HPDE6-E6E7 (cell line): ENCODE results near the gene MED15.
"Not testable (repeated sequence)": the region's sequence is repeated elsewhere in the genome, so short reads cannot be mapped to it uniquely, and the experiment has no call there.

Source experiments
- DNase-seq: peaks from one replicate; pipeline ENCODE4 v3.0.0; 2011; ENCODE audit warnings: missing footprints; ENCODE audit errors: extremely low spot score

Gene MED15

DNA sequence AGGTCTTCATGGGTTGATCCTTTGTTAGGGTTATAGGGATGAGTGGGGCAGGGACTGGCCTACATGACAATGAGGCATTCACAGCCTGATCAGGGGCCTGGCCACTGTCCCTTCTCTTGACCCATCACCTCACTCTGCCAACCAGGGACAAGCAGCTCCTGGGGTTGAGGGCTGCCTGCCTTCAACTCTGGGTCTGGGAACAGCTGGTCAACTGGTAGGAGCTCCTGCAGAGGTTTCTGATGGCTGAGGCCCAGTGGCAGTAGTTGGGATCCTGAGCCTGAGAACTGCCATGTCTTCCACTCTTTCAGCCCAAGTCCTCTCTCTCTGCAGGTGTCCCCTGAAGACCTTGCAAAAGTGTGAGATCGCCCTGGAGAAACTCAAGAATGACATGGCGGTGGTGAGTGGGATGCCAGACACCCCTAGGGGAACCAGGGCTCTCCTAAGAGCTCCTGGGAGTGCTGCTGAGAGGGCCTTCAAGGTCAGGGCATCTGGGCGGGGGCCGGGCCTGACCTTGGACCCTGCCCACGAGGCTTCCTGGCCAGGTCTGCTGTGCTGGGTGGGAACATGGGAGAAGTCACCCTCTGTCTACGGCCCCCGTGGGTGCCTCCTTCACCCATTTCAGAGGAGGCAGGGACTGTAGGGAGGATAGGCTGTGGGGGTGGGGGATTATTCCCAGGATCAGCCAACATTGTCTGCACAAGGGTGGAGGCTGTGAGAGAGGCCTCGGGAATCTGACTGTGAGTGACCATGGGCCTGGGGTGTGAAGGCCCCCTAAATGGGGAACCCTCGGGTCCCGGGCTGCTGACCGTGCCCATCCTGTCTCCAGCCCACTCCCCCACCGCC, 76.8 kb downstream of the MED15 start:
- no peak for DNase-seq

DNA sequence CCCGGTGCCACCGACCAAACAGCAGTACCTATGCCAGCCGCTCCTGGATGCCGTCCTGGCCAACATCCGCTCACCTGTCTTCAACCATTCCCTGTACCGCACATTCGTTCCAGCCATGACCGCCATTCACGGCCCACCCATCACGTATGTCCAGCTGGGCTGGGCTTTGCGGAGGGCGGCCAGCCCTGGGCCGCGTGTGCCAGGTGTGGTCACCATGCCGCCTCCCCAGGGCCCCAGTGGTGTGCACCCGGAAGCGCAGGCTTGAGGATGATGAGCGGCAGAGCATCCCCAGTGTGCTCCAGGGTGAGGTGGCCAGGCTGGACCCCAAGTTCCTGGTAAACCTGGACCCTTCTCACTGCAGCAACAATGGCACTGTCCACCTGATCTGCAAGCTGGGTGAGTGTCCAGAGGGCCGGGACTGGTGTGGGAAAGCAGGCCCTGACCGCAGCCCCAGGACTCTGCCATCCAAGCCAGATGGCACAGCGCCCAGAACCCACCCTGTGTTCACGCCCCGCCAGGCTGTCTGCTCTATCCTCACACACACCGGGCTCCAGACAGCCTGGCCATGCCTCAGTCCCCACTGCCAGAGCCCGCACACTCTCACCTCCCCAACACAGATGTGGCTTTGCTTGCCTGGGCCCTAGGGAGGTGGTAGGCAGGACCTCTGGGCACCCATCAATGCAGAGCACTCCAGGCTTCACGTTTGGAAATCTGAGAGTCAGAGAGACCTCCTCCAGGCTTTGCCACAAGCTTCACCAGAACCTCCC, 77.6 kb downstream of the MED15 start:
- DNase-seq: no peak

DNA sequence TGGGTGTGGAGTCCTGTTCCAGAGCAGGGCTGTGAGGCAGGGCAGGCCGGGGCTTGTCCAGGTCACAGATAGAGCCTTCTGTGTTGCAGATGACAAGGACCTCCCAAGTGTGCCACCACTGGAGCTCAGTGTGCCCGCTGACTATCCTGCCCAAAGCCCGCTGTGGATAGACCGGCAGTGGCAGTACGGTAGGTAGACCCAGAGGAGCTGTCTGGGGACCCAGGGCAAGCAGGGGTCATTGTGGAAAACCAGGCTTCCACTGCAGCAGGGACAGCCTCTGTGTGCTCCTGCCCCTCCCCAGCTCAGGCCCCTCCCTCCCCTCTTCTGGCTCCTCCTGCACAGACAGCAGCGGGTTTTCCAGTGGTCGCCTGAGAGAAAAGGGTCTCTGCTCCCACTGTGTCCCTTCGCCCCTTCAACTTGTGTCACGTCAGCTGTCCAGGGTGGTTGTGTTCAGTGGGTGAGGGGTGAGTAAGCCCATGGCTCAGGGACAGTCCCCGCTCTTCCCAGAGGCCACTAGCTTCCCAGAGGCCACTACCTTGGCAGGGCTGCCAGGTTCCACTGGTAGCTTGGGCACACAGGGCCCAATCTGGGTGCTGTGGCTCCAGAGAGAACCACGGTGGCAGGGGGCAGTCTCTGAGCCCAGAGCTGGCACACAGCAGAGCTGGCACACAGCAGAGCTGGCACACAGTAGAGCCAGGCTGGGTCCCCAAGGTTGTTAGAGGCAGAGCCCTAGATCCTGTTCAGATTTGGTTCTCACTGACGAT, 78.4 kb downstream of the MED15 start:
- DNase-seq: no peak

DNA sequence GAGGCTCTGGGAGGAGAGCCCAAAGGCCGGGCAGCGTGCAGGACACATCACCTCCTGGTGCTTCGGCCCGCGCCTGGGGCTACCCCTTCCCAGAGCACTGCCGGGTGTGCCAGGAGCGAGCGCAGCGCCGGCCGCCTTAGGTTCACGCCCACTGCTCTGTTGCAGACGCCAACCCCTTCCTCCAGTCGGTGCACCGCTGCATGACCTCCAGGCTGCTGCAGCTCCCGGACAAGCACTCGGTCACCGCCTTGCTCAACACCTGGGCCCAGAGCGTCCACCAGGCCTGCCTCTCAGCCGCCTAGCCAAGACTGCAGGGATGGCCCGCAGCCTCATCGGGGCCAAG, 79.0 kb downstream of the MED15 start:
- no peak for DNase-seq

DNA sequence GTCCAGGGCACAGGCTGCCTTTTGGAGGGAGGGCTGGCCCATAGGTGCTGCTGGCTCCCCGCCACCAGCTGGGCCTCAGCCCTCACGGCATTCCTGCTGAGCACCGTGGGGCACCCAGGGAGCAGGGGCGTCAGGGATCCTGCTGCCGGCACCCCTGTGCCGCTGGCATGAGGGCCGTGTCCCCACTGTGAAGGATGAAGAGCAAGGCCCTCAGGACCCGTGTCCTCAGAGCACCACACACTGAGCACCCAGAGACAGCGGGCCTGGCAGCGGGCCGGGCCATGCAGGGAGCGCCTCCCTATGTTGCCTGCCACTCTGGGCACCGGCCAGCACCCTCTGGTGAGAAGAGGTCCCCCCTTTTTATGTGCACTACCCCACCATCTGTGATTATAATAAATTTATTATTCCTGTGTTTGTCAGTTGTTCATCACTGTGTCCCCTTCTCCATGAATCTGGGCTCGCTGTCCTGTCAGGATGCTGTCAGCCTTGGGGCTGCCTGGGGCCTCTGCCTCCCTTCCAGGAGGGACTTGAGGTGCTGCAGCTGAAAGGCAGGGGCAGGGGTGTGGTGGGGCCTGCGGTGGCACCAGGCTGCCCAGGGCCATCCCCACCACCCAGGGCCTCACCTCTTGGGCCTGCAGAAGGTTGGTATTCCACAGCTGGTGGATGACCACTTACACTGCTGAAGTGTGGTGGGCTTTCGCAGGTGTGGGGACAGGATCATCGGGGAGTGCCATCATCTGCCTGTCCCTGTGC, 80.0 kb downstream of the MED15 start:
- DNase-seq: no peak

DNA sequence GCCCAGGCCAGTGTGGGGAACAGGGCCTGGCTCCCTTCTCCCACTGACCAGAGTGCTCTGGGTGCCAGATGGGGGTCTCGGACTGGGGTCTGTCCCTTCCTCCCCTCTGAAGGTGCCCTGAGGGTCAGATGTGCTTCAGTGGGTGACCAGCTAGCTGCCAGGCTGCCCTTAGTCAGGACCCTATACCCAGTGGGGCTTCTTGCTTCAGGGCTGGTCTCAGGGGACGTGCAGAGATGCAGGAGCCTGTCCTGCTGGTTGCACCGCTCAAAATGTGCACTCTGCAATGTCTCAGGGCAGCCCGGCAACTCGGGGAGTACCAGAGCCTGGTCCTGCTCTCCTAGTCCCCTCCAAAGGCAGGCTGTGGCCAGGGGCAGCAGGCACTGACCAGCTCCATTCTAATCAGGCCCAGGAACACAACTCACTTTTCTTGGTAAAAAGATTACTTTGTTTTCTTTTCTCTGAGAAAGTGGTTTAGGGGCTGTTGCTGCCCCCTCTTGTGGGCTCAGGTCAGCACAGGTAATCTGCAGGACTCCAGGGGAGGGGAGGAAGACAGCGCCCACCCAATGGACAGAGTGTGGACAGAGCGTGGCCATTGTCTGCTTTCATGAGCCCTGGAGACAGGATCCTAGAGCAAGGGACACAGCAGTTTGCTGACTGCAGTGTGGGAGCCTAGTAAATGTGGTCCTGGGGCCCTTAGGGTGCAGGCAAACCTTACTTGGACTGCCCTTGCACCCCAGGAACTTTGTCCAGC, 80.9 kb downstream of the MED15 start:
- DNase-seq: no peak

DNA sequence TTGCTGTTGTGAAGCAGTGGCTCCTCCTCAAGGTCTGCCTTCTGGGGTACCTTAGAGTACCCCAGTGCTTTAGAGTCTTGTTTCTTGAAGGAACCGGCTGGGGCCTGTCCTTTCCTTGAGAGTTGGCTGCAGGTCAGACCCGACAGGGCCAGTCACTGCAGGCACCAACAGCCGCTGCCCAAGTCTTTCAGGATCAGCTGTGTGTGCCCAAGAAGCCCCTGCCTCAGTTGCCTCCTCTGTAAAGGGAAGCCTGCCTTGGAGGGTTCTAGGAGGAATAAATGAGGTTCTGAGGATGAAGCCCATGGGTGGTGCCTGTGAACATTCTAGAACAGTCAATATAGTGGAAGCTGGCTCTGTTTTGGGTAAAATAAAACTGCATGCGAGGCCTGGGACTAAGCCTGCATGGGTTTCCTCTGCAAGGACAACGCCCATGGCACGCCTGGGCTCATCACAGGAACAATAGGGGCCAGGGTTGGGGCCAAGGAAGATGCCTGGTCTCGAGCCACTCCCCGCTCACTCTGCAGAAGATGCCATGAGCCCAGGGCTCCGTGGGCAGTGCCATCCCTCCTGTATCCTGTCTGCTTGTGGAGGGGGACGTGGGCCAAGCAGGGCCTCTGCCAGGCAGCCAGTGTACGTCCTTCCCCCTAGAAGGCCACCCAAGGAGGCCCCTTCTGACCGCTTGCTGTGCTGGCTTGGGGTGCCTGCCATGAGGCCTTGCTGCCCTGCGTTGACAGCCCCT, 81.6 kb downstream of the MED15 start:
- DNase-seq: no peak

DNA sequence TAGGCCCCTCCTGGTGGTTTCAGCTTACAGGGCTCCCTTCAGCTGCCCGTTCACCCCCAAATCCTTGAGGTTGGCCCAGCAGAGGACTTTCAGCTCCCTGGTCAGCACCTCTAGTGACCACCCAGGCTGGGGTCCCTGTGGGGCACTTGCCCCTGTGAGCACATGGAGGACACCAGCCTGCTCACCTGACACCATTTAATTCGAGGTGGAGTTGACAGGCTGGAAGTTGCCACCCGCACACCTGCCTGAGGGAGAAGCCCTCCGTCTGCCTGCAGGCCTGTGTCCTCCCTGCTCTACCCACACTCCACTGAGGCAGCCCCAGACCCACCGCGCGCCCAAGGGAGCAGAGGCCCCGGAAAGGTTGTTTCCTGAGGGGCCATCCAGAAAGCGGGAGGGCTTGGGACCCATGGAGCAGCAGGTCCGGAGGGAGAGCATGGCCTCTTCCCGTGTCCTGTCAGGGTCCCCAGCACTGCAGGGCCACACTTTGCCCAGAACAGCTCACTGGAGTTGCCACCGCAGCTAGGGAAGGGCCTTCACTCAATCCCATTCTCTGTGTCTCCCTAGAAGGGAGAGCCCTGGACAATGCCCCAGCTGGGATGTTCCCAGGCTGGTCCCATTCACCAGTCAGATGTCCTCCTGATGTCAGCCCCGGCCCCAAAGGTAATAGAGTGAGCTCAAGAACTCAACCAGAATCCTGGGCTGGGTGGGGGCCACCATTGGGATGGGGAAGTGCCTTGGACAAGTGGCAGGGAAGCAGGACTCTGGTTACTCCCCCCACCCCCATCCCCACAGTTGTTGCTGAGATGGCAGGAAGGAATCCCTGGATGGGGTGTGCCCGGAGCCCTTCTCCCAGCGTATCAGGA, 82.4 kb downstream of the MED15 start:
- DNase-seq: no peak

DNA sequence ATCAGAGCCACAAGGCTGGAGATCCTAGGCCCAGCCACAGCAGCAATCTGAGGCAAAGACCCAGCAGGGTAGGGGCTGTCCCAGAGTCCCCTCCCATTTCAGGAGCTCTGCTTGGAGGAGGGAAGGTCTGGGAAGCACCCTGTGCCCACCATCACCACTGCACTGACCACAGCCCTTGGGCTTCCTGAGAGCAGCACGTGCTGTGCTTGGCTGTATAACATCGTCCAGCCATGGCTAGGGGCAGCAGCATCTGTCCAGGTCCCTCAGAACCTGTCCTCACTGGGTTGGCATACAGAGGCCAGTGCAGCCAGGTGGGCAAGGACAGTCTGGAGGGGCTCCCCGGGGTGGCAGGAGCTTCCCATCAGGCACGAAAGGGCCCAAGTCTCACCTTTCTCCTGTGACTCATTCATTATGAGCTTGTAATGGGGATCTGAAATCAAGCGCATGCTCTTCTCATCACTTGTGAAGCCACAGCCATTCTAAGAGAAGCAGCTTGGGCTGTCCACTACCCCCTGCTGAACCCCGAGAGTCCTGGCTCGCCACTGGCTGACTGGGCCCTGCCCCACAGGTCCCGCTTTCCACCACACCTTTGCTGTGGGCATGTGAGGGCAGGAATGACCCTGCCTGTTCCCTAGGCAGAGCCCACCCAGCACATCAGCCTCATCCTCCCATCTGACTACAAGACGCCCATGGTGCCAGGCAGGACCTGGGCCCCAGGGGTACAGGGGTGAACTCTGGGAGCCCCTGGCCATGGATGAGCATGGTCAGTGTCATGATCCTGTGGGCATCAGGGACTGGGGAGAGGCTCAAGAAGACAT, 83.3 kb downstream of the MED15 start:
- DNase-seq: no peak

DNA sequence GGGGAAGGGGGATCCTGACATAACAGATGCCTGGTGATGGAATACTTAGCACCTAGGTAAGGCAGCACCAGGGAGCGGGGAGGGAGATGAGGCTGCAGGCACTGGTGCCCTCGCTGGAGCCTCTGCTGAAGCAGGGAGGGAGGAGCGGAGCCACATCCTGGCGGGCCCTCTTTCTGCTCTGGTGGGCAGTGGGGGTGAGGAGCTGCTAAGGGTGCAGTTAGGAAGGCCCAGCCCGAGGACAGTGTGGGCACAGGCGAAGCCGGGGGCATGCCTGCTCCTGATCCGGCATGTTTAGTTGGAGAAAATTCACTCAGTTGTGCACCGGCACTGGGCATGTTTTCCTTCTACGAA, 83.9 kb downstream of the MED15 start:
- DNase-seq: no peak

DNA sequence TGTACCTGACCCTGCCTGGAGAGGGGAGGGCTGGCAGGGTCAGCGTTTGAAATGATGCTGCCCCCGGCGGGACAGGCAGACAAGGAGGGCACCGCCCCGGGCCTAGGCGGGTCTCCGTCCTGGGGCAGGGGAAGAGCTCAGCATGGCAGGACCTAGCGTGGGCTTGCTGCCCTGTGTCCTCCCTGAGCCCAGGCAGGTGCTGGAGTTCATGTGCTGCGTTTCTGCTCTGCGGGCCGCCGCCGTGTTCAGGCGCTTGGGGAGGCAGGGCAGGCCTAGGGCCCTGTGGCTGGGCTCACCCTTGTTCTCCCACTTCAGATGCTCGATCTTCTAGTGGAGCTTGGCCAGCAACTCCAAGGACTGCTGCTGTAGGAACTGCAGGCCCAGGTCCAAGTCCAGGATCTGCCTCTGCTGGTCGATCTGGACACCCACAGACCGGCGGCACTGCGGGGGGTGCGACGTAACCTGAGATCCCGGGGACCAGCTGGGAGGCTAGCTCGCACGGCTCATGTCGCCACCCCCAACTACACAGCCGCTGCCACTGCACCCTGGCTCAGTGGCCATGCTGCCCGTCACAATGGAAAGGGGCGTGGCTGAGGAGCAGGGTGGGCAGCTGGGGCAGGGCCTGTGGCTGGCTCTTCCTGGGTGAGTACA, 84.4 kb downstream of the MED15 start:
- no peak for DNase-seq

DNA sequence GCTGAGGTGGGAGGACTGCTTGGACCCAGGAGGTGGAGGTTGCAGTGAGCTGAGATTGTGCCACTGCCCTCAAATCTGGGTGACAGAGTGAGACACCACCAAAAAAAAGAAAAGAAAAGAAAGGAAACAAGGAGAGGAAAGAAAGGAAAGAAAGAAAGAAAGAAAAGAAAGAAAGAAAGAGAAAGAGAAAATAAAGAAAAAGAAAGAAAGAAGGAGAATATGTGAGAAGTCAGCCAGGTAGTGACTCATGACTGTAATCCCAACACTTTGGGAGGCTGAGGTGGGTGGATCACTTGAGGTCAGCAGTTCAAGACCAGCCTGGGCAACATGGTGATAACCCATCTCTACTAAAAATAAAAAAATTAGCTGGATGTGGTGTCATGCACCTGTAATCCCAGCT, 86.6 kb downstream of the MED15 start:
- DNase-seq: not testable (repeated sequence)

DNA sequence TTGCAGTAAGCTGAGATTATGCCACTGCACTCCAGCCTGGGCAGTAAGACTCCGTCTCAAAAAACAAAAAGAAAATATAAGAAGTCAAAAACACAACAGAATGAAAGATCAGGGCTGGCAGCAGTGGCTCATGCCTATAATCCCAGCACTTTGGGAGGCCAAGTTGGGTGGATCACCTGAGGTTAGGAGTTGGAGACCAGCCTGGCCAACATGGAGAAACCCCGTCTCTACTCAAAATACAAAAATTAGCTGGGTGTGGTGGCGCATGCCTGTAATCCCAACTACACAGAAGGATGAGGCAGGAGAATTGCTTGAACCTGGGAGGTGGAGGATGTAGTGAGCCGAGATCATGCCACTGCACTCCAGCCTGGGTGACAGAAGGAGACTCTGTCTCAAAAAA, 87.1 kb downstream of the MED15 start:
- DNase-seq: not testable (repeated sequence)

DNA sequence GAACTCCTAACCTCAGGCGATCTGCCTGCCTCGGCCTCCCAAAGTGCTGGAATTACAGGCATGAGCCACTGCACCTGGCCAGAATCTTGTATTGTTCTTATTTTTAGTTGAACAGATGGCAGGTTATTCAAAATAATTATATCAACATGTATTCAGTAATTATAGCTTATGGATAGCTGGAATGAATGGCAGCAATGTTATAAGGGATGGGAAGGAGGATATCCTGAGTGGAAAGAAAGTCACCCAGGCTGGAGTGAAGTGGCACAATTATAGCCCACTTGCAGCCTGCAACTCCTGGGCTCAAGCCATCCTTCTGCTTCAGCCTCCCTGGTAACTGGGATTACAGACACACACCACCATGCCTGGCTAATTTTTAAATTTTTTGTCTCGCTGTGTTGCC, 88.1 kb downstream of the MED15 start:
- DNase-seq: no peak

DNA sequence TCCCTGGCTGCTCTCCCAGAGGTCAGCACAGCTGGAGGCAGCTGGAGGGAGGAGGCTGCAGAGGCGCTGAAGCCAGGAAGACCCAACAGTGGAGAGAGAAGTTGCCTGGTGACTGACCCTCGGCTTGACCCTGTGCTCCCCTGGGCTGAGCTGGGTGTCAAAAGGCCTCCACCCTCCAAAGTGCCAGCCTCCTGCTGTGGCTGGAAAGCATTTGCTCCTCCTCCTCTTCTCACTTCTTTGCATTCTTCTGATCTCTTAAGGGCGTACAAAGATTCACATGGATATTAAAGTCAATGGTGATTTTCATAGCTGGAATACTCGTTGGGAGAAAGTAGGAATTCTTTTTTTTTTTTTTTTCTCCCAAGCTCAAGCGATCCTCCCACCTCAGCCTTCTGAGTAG, 91.7 kb downstream of the MED15 start:
- no peak for DNase-seq

DNA sequence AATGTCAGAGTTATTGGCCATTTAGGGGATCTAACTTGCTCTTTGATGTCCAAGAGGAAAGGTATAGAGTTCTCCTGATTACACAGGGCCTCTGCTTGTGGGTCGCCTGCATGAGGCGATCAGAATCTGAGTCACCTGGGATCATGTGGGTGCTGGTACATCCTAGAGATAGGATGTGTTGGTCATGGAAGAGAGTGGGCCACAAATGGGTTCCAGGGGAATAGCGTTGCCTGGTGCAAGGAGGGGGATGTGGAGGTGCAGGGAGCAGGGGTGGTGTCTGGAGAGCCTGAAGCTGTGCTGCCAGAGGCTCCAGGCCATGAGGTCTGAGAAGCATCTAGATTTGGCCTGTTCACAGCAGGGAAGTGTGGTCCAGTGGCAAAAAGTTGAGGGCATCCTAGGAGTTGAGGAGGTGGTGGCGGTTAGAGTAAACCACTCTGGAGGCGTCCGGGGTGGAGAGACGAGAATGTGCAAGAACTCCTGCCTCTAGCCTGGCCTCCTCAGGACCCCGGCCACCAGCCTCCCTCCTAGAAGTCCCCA, 92.8 kb downstream of the MED15 start:
- DNase-seq: no peak

DNA sequence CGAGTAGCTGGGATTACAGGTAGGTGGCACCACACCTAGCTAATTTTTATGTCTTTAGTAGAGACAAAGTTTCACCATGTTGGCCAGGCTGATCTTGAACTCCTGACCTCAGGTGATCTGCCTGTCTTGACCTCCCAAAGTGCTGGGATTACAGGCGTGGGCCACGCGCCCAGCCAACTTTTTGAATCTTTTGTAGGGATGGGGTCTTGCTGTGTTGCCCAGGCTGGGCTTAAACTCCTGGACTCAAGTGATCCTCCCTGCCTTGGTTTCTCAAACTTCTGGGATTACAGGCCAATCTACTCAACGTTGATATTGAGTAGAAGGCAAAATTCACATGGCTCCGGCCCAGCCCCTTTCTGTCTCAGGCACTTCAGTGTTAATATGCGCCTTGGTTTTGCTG, 93.9 kb downstream of the MED15 start:
- DNase-seq: no peak

DNA sequence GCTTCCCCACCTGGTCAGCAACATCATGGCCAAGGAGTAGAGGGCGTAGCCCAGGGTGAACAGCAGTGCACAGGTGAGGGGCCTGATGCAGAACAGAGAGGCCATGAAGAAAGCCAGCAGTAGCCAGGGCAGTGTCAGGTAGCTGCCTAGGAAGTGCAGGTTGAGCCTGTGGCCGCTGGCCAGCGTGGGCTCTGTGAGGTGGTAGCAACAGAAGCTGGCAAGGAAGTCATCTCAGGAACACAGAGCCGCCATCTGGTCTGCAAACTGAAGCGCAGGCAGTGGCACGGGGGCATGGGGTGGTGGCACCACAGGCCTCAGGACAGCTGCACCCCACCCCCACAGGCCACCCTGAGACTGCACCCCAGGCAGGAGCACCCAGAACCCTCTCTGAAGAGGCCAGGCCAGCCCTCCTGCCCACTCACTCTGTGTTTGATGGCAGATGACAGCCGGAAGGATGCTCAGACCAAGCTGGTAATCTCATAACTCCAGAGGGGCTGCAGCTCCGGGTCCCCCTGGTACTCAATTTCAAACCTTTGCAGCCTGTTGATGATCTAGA, 95.3 kb downstream of the MED15 start:
- no peak for DNase-seq
